ENCODE measurements around the gene NDE1. TPM values are rescaled to one million over a fixed set of nuclear protein-coding genes. Genes with fewer than 3 reads are reported as not detected.

Gene NDE1
- total and polyA plus RNA-seq, 9 of the 15 experiments (the other 6 are each of a cell fraction or from before 2014, with no cell fraction given) = 3.1 to 59.9 (median 30.0) TPM

GRCh38 chr16:15771694-15772093 lies 121.6 kb downstream of the NDE1 start (continued):
- TF ChIP-seq CCNT2 (IDR thresholded peaks at IDR 0.05; ENCODE audit: borderline replicate concordance, extremely low read depth, insufficient read length, low read depth, low read length) = no peak
- no peak for TF ChIP-seq ZNF274 (IDR thresholded peaks at IDR 0.05; ENCODE audit: borderline replicate concordance, low read depth, low read length)
- no peak for TF ChIP-seq PTTG1 (tag; IDR thresholded peaks at IDR 0.05; ENCODE audit: low read depth)
- TF ChIP-seq ZNF511 (CRISPR knock-in tag; IDR thresholded peaks at IDR 0.05) = no peak
- TF ChIP-seq SIN3A (IDR thresholded peaks at IDR 0.05; ENCODE audit: borderline replicate concordance in 2 of 2, control insufficient read depth in 1 of 2, low read depth in 2 of 2, low read length in 2 of 2) = no peak

GRCh38 chr16:15772579-15773293 lies 122.7 kb downstream of the NDE1 start:
- H2AFZ ChIP-seq (ENCODE audit: low read depth, low read length) = no peak overlapping the region
- H3K27ac ChIP-seq (ENCODE audit: extremely low read depth, low read depth, low read length) = no peak overlapping the region
- ChIA-PET POLR2A (interaction anchor here (0.6 kb wide), 1 partner anchor 36 kb away, joined by 3 read pairs; no protein-coding TSS in a partner anchor), CTCF (ENCODE audit: low intra/inter-chr PET ratio) (no interaction called here)
- DNase-seq (ENCODE audit: extremely low read depth in 1 of 4, low spot score in 3 of 4) (no peak), ATAC-seq (no peak), FAIRE-seq (no peak)
- H3K9me1 ChIP-seq (ENCODE audit: control insufficient read depth, insufficient read depth, low read length) = no peaks in the 10 kb centered on the region
- intact Hi-C loops (cut with micrococcal nuclease) (no loop called here), in situ Hi-C loops (cut with MboI) (no loop called here)
- no peak overlapping the region for H3K4me2 ChIP-seq (ENCODE audit: insufficient read depth, low read length)
- H3K9ac ChIP-seq (ENCODE audit: insufficient read depth in 1 of 2, low read depth in 2 of 2, low read length in 2 of 2) = no peak overlapping the region
- H3K79me2 ChIP-seq (ENCODE audit: control insufficient read depth, insufficient read depth, low read length) = no peaks in the 10 kb centered on the region
- H3K4me1 ChIP-seq (replicated peaks in 1 of 2; ENCODE audit: control insufficient read depth in 2 of 2, insufficient read depth in 2 of 2, low read length in 2 of 2) = no peaks in the 10 kb centered on the region; a peak in 1 of 5 replicates
- H3K36me3 ChIP-seq (ENCODE audit: control insufficient read depth, insufficient read depth, low read length) = no peaks in the 10 kb centered on the region
- TF ChIP-seq MIER1 (IDR thresholded peaks at IDR 0.05; ENCODE audit: low read depth) (no peak), POLR3A (IDR thresholded peaks at IDR 0.05; ENCODE audit: borderline replicate concordance, extremely low read depth, insufficient read depth, insufficient read length) (no peak), ATF3 (IDR thresholded peaks at IDR 0.05) (peak; percentile 24; the same call in 1 of the 2 replicates), ATF3 (CRISPR knock-in tag; conservative IDR thresholded peaks at IDR 0.05) (no peak), CEBPB (tag; IDR thresholded peaks at IDR 0.05) (peak; percentile 31; the same call in 1 of the 2 replicates), ARID1B (IDR thresholded peaks at IDR 0.05) (peak; percentile 12; the same call in 1 of the 2 replicates), CBFA2T3 (IDR thresholded peaks at IDR 0.05) (peak; percentile 59), TAL1 (IDR thresholded peaks at IDR 0.05) (peak; percentile 43; the same call in 1 of the 2 replicates), TFAP4 (CRISPR knock-in tag; IDR thresholded peaks at IDR 0.05; ENCODE audit: borderline replicate concordance) (no peak), ZNF23 (CRISPR knock-in tag; IDR thresholded peaks at IDR 0.05) (no peak), BCL6 (CRISPR knock-in tag; IDR thresholded peaks at IDR 0.05) (no peak), CBFA2T2 (conservative IDR thresholded peaks at IDR 0.05) (peak; percentile 36)
- H4K20me1 ChIP-seq (replicated peaks; ENCODE audit: control insufficient read depth, insufficient read depth, low read length) = no peaks in the 10 kb centered on the region
- no peak overlapping the region for H3K4me3 ChIP-seq
- BruUV-seq (replicated peaks) = no TSS peak
- peaks cover 20 to 54% of the 10 kb centered on the region in 2 experiments for H3K27me3 ChIP-seq (ENCODE audit: control insufficient read depth in 2 of 2, insufficient read depth in 2 of 2, low read length in 2 of 2)
- 4% methylated on average over 11 of the region's 11 CpGs for WGBS (ENCODE audit: insufficient coverage, low coverage, missing lambda C conversion rate)
- H3K9me3 ChIP-seq (replicated peaks; ENCODE audit: control insufficient read depth, insufficient read depth, low read depth, low read length) = no peaks in the 10 kb centered on the region
